GM23338 (cell line): ENCODE measurements around the gene GARS1. TPM values are rescaled to one million over a fixed set of nuclear protein-coding genes. Genes with fewer than 3 reads are reported as not detected.

ENCODE experiments used
- ATAC-seq: fragments of 200-7000 bp; cut with Tn5 transposase; 3 replicates; pipeline ENCODE4 v1.9.1; 2020
- DNase-seq: peaks from one replicate; pipeline ENCODE4 v3.0.0-alpha.2; 2015; ENCODE audit warnings: low spot score
- H2AFZ ChIP-seq: fragments of 200-600 bp; sonication (generic); 2 replicates; pipeline ENCODE4 v1.8.0; 2016; ENCODE audit warnings: antibody characterized with exemption, mild to moderate bottlenecking, moderate library complexity
- H3F3A ChIP-seq: fragments of 200-600 bp; sonication (generic); replicated peaks from 2 replicates; pipeline ENCODE4 v1.8.0; 2017; ENCODE audit warnings: antibody characterized with exemption, mixed run types, low read depth
- H3K27ac ChIP-seq: fragments of 200-600 bp; sonication (generic); 2 replicates; pipeline ENCODE4 v1.6.1; 2016; ENCODE audit warnings: low read depth
- H3K27me3 ChIP-seq: fragments of 200-600 bp; sonication (generic); 2 replicates; pipeline ENCODE4 v1.8.0; 2016; ENCODE audit warnings: mild to moderate bottlenecking, mixed run types, moderate library complexity; ENCODE audit not compliant: insufficient read depth
- H3K36me3 ChIP-seq: fragments of 200-600 bp; sonication (generic); 2 replicates; pipeline ENCODE4 v1.8.0; 2016; ENCODE audit warnings: mild to moderate bottlenecking; ENCODE audit not compliant: insufficient read depth
- H3K4me1 ChIP-seq: fragments of 200-600 bp; sonication (generic); 2 replicates; pipeline ENCODE4 v1.8.0; 2016; ENCODE audit warnings: mild to moderate bottlenecking, moderate library complexity; ENCODE audit not compliant: insufficient read depth
- H3K4me2 ChIP-seq: fragments of 200-600 bp; sonication (generic); 2 replicates; pipeline ENCODE4 v1.7.1; 2017; ENCODE audit warnings: mixed run types
- H3K4me3 ChIP-seq: fragments of 200-600 bp; sonication (generic); 2 replicates; pipeline ENCODE4 v1.6.1; 2016; ENCODE audit warnings: mixed run types
- H3K79me2 ChIP-seq: fragments of 200-600 bp; sonication (generic); replicated peaks from 2 replicates; pipeline ENCODE4 v1.8.0; 2017; ENCODE audit warnings: mild to moderate bottlenecking; ENCODE audit not compliant: insufficient read depth
- H3K9me2 ChIP-seq: fragments of 200-600 bp; sonication (generic); 2 replicates; pipeline ENCODE4 v1.8.0; 2017; ENCODE audit not compliant: insufficient read depth
- H4K20me1 ChIP-seq: fragments of 200-600 bp; sonication (generic); replicated peaks from 2 replicates; pipeline ENCODE4 v1.8.0; 2017; ENCODE audit warnings: mild to moderate bottlenecking; ENCODE audit not compliant: insufficient read depth
- H3K27ac Mint-ChIP-seq: 2 replicates; pipeline ENCODE4 v1.8.0; 2020; ENCODE audit warnings: inconsistent platforms, mild to moderate bottlenecking, moderate library complexity, mixed read lengths
- H3K27me3 Mint-ChIP-seq: 3 replicates; pipeline ENCODE4 v1.8.0; 2022; ENCODE audit warnings: low read depth, mild to moderate bottlenecking, moderate library complexity, mixed read lengths, inconsistent platforms; ENCODE audit not compliant: insufficient read depth, poor library complexity
- H3K36me3 Mint-ChIP-seq: 3 replicates; pipeline ENCODE4 v1.8.0; 2021; ENCODE audit warnings: low read depth, mild to moderate bottlenecking, inconsistent platforms, moderate library complexity, mixed read lengths
- H3K4me1 Mint-ChIP-seq: 3 replicates; pipeline ENCODE4 v1.8.0; 2020; ENCODE audit warnings: mild to moderate bottlenecking, inconsistent platforms, mixed read lengths
- H3K4me3 Mint-ChIP-seq: 3 replicates; pipeline ENCODE4 v1.8.0; 2021; ENCODE audit warnings: moderate library complexity, mild to moderate bottlenecking, inconsistent platforms, mixed read lengths
- H3K9me3 Mint-ChIP-seq: 3 replicates; pipeline ENCODE4 v1.8.0; 2020; ENCODE audit warnings: moderate library complexity, mild to moderate bottlenecking, inconsistent platforms, mixed read lengths
- CREB1 ChIP-seq: fragments of 250-450 bp; sonication (Bioruptor Pico); IDR thresholded peaks from 2 replicates; pipeline ENCODE4 v1.5.0; 2020; ENCODE audit warnings: low read depth, mild to moderate bottlenecking, moderate library complexity
- CTCF ChIP-seq, 2 experiments: fragments of 200-600 bp in 1 of 2; sonication (generic) in 1 of 2; conservative IDR thresholded peaks; 2 replicates each; pipeline versions ENCODE4 v1.5.1 to v1.6.1; 2016 to 2017; ENCODE audit warnings: antibody characterized with exemption in 2 of 2, low read depth in 2 of 2, mild to moderate bottlenecking in 2 of 2, moderate library complexity in 1 of 2
- ETS1 ChIP-seq: IDR thresholded peaks from 2 replicates; pipeline ENCODE4 v1.6.1; 2016; ENCODE audit warnings: antibody characterized with exemption
- EZH2 ChIP-seq: fragments of 200-600 bp; sonication (generic); IDR thresholded peaks from one replicate; pipeline ENCODE4 v1.8.0; 2017; ENCODE audit warnings: antibody characterized with exemption, mild to moderate bottlenecking, low read depth; ENCODE audit not compliant: unreplicated experiment
- EZH2phosphoT487 ChIP-seq: fragments of 200-600 bp; sonication (generic); IDR thresholded peaks from one replicate; pipeline ENCODE4 v1.8.1; 2018; ENCODE audit warnings: antibody characterized with exemption; ENCODE audit not compliant: unreplicated experiment
- JUNB ChIP-seq: IDR thresholded peaks from one replicate; pipeline ENCODE4 v1.6.1; 2016; ENCODE audit warnings: antibody characterized with exemption; ENCODE audit not compliant: unreplicated experiment
- NANOG ChIP-seq: IDR thresholded peaks from 2 replicates; pipeline ENCODE4 v1.6.1; 2016; ENCODE audit warnings: antibody characterized with exemption, borderline replicate concordance
- POLR2AphosphoS5 ChIP-seq: IDR thresholded peaks from 2 replicates; pipeline ENCODE4 v1.6.1; 2016; ENCODE audit warnings: antibody characterized with exemption, low read depth
- REST ChIP-seq: IDR thresholded peaks from one replicate; pipeline ENCODE4 v1.6.1; 2018; ENCODE audit warnings: antibody characterized with exemption; ENCODE audit not compliant: unreplicated experiment
- STAT1 ChIP-seq: IDR thresholded peaks from one replicate; pipeline ENCODE4 v1.6.1; 2016; ENCODE audit warnings: antibody characterized with exemption; ENCODE audit not compliant: unreplicated experiment
- ZNF114 ChIP-seq: fragments of 250-450 bp; sonication (Bioruptor Pico); IDR thresholded peaks from 2 replicates; pipeline ENCODE4 v1.5.0; 2020; ENCODE audit warnings: mild to moderate bottlenecking, moderate library complexity
- ZNF331 ChIP-seq: fragments of 250-450 bp; sonication (Bioruptor Pico); IDR thresholded peaks from 2 replicates; pipeline ENCODE4 v1.5.0; 2020; ENCODE audit warnings: low read depth, mild to moderate bottlenecking, moderate library complexity
- ZNF462 ChIP-seq: fragments of 250-450 bp; sonication (Bioruptor Pico); IDR thresholded peaks from 2 replicates; pipeline ENCODE4 v1.5.0; 2020; ENCODE audit warnings: mild to moderate bottlenecking, moderate library complexity
- polyA plus RNA-seq: library from polyadenylated mRNA; unstranded; fragments of >200 nt; fragmentation: Nextera tagmentation; extraction: Ambion mirVana; gene quantifications from 2 replicates; pipeline ENCODE4 v1.2.1, GENCODE V29; 2016
- total RNA-seq: library from RNA; depleted of rRNA; stranded (reverse); fragments of >200 nt; shearing (Covaris generic); gene quantifications from 2 replicates; pipeline ENCODE4 v1.2.3, GENCODE V29; 2014

Gene GARS1
- total and polyA plus RNA-seq, 2 experiments from 2014 or later: 207 to 241 TPM

- H3K27ac Mint-ChIP-seq: peak overlapping the region; percentile 86
- Histone ChIP-seq H3K9me2 (no peaks in the 10 kb centered on the region), H3K4me1 (no peaks in the 10 kb centered on the region), H3K79me2 (peaks cover 92% of the 10 kb centered on the region), H4K20me1 (peaks cover 46% of the 10 kb centered on the region), H3K4me3 (no peak overlapping the region), H3K4me2 (no peak overlapping the region), H2AFZ (no peak overlapping the region), H3F3A (no peaks in the 10 kb centered on the region; the same call in 1 of the 2 replicates), H3K36me3 (peaks cover 80% of the 10 kb centered on the region), H3K27ac (peak overlapping the region; percentile 64; the same call in 1 of the 2 replicates), H3K27me3 (no peaks in the 10 kb centered on the region)
- no peaks in the 10 kb centered on the region for H3K9me3 Mint-ChIP-seq
- H3K4me3 Mint-ChIP-seq: no peak overlapping the region
- DNase-seq (no peak), ATAC-seq (no peak)
- H3K36me3 Mint-ChIP-seq: peaks cover 96% of the 10 kb centered on the region
- H3K4me1 Mint-ChIP-seq: no peaks in the 10 kb centered on the region
- no peaks in the 10 kb centered on the region for H3K27me3 Mint-ChIP-seq
- TF ChIP-seq EZH2 (no peak), REST (no peak), ZNF114 (CRISPR knock-in tag) (no peak), JUNB (no peak), ZNF331 (CRISPR knock-in tag) (no peak), CTCF (conservative IDR thresholded peaks at IDR 0.05; ENCODE audit: low read depth in 2 of 2) (no peak), NANOG (no peak), POLR2AphosphoS5 (no peak), ETS1 (no peak), CREB1 (no peak), EZH2phosphoT487 (no peak), STAT1 (no peak), ZNF462 (CRISPR knock-in tag) (no peak)
Measured at GRCh38 chr7:30613366-30614325, 19.0 kb downstream of the GARS1 start.
